ENCODE data around the gene MCRS1.

DNA sequence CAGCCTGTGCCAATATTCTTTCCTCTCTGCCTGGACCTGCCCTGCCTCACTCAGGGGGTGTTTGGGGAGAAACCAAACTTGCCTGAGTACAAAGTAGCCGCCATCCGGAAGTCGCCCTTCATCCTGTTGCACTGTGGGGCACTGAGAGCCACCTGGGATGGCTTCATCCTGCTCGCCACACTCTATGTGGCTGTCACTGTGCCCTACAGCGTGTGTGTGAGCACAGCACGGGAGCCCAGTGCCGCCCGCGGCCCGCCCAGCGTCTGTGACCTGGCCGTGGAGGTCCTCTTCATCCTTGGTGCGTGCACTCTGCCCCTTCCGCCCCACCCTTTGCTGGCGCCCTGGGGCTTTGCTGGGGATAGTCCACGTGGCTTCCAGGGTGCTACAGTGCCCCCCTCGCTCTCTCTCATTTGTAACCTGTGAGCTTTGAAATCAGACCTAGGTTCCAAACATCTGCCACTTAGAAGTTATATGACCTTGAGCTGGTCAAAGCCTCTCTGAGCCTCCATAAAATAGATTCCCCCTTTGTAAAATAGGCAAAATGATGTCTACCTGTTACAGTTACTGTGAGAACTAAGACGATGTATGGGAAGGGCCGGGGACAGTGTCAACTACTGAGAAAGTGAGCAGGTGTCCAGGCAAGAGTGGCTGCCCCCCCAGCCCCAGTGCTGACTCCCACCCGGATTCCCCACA lies 24.6 kb downstream of the MCRS1 start:
- TF ChIP-seq POLR2A (IDR thresholded peaks at IDR 0.05): no peak
- TF ChIP-seq, protein P1, sequence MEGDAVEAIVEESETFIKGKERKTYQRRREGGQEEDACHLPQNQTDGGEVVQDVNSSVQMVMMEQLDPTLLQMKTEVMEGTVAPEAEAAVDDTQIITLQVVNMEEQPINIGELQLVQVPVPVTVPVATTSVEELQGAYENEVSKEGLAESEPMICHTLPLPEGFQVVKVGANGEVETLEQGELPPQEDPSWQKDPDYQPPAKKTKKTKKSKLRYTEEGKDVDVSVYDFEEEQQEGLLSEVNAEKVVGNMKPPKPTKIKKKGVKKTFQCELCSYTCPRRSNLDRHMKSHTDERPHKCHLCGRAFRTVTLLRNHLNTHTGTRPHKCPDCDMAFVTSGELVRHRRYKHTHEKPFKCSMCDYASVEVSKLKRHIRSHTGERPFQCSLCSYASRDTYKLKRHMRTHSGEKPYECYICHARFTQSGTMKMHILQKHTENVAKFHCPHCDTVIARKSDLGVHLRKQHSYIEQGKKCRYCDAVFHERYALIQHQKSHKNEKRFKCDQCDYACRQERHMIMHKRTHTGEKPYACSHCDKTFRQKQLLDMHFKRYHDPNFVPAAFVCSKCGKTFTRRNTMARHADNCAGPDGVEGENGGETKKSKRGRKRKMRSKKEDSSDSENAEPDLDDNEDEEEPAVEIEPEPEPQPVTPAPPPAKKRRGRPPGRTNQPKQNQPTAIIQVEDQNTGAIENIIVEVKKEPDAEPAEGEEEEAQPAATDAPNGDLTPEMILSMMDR (IDR thresholded peaks at IDR 0.05): no peak
